IgD-negative memory B cell (primary cell): ENCODE results near the gene HAGH. TPM values are rescaled to one million over a fixed set of nuclear protein-coding genes. Genes with fewer than 3 reads are reported as not detected.
"Not testable (repeated sequence)": the region's sequence is repeated elsewhere in the genome, so short reads cannot be mapped to it uniquely, and the experiment has no call there.

Source experiments
- H3K27ac Mint-ChIP-seq, 3 donors: one replicate each; pipeline ENCODE4 v1.8.0; 2020 to 2022; ENCODE audit warnings: mild to moderate bottlenecking in 3 of 3, mixed read lengths in 3 of 3, moderate library complexity in 1 of 3
- H3K27me3 Mint-ChIP-seq: one replicate; pipeline ENCODE4 v1.8.0; 2021; ENCODE audit warnings: mixed read lengths
- H3K36me3 Mint-ChIP-seq: one replicate; pipeline ENCODE4 v1.8.0; 2020; ENCODE audit warnings: mild to moderate bottlenecking, mixed read lengths
- H3K4me1 Mint-ChIP-seq, 3 donors: one replicate each; pipeline ENCODE4 v1.8.0; 2020 to 2022; ENCODE audit warnings: mixed read lengths in 3 of 3, mild to moderate bottlenecking in 1 of 3
- H3K4me3 Mint-ChIP-seq, 4 donors: one replicate each; pipeline ENCODE4 v1.8.0; 2020 to 2022; ENCODE audit warnings: mild to moderate bottlenecking in 4 of 4, mixed read lengths in 4 of 4, moderate library complexity in 3 of 4
- H3K9me3 Mint-ChIP-seq, 3 donors: one replicate each; pipeline ENCODE4 v1.8.0; 2020 to 2021; ENCODE audit warnings: mixed read lengths in 3 of 3, mild to moderate bottlenecking in 1 of 3
- polyA plus RNA-seq: library from polyadenylated mRNA; unstranded; fragments of 300-500 nt; fragmentation: Illumina TruSeq; gene quantifications from one replicate; pipeline ENCODE4 v1.2.3, GENCODE V29; 2021

The HAGH gene
- polyA plus RNA-seq, result 31.6 TPM

GRCh38 chr16:1826691-1827573, at the start of gene HAGH, which contains the start of gene FAHD1:
Gene HAGH, minus strand, starts transcription at chr16:1826825. Its CDS starts 38 bp downstream, at chr16:1826787.
Gene FAHD1, plus strand, starts transcription at chr16:1827206. Its CDS starts 33 bp downstream, at chr16:1827239.
- peaks cover 2% of the 10 kb centered on the region for H3K36me3 Mint-ChIP-seq
- H3K9me3 Mint-ChIP-seq, result no peaks in the 10 kb centered on the region
- H3K4me1 Mint-ChIP-seq, result peaks cover 12 to 34% (median 13%) of the 10 kb centered on the region in 3 donors
- H3K4me3 Mint-ChIP-seq, result peak within 1 kb of the TSS; percentile 94 to 97 (median 96)
- H3K27me3 Mint-ChIP-seq, result no peaks in the 10 kb centered on the region
- peak within 1 kb of the TSS; percentile 96 to 97 (median 97) for H3K27ac Mint-ChIP-seq

GRCh38 chr16:1876066-1876465, 49.4 kb upstream of the HAGH start:
- peaks cover 22% of the 10 kb centered on the region for H3K27me3 Mint-ChIP-seq
- H3K27ac Mint-ChIP-seq, H3K36me3 Mint-ChIP-seq, H3K4me3 Mint-ChIP-seq, H3K4me1 Mint-ChIP-seq, H3K9me3 Mint-ChIP-seq: not testable (repeated sequence)

- H3K9me3 Mint-ChIP-seq, result no peaks in the 10 kb centered on the region
- H3K36me3 Mint-ChIP-seq, result peaks cover 2% of the 10 kb centered on the region
- H3K27me3 Mint-ChIP-seq, result peaks cover 28% of the 10 kb centered on the region
- peaks cover 0 to 3% (median 1%) of the 10 kb centered on the region in 3 donors for H3K4me1 Mint-ChIP-seq
- H3K27ac Mint-ChIP-seq, result no peak overlapping the region
- H3K4me3 Mint-ChIP-seq, result no peak overlapping the region
These were observed 48.2 kb upstream of the HAGH start for GRCh38 chr16:1874854-1875253.

GRCh38 chr16:1871974-1872635, 45.5 kb upstream of the HAGH start, which contains the start of gene MEIOB:
Gene MEIOB, minus strand, starts transcription at chr16:1872164. Its CDS starts 3,989 bp downstream, at chr16:1868175.
- H3K4me3 Mint-ChIP-seq, result peak within 1 kb of the TSS in 2 of 4 donors; percentile 25 to 37
- H3K4me1 Mint-ChIP-seq, result peaks cover 0 to 3% (median 1%) of the 10 kb centered on the region in 3 donors
- H3K27ac Mint-ChIP-seq, result peak within 1 kb of the TSS in 1 of 3 donors; percentile 35

GRCh38 chr16:1870365-1871082, 43.9 kb upstream of the HAGH start:
- H3K36me3 Mint-ChIP-seq, result peaks cover 2% of the 10 kb centered on the region
- no peak overlapping the region for H3K27ac Mint-ChIP-seq
- H3K4me1 Mint-ChIP-seq, result peaks cover 0 to 3% (median 1%) of the 10 kb centered on the region in 3 donors
- H3K27me3 Mint-ChIP-seq, result peaks cover 19% of the 10 kb centered on the region
- H3K9me3 Mint-ChIP-seq, result no peaks in the 10 kb centered on the region
- no peak overlapping the region for H3K4me3 Mint-ChIP-seq

More at GRCh38 chr16:1871974-1872635, 45.5 kb upstream of the HAGH start, which contains the start of gene MEIOB:
- H3K9me3 Mint-ChIP-seq, result no peaks in the 10 kb centered on the region
- H3K36me3 Mint-ChIP-seq, result peaks cover 2% of the 10 kb centered on the region
- peaks cover 21% of the 10 kb centered on the region for H3K27me3 Mint-ChIP-seq

- no peak overlapping the region for H3K4me3 Mint-ChIP-seq
- H3K27ac Mint-ChIP-seq, result no peak overlapping the region
- no peaks in the 10 kb centered on the region for H3K4me1 Mint-ChIP-seq
- no peaks in the 10 kb centered on the region for H3K9me3 Mint-ChIP-seq
- no peaks in the 10 kb centered on the region for H3K36me3 Mint-ChIP-seq
- H3K27me3 Mint-ChIP-seq, result peaks cover 14% of the 10 kb centered on the region
These were observed 39.5 kb upstream of the HAGH start for GRCh38 chr16:1865902-1866690.

- H3K27ac Mint-ChIP-seq, result no peak overlapping the region
- no peaks in the 10 kb centered on the region for H3K9me3 Mint-ChIP-seq
- no peak overlapping the region for H3K4me3 Mint-ChIP-seq
- peaks cover 13% of the 10 kb centered on the region for H3K27me3 Mint-ChIP-seq
- no peaks in the 10 kb centered on the region for H3K4me1 Mint-ChIP-seq
- no peaks in the 10 kb centered on the region for H3K36me3 Mint-ChIP-seq
These were observed 37.2 kb upstream of the HAGH start for GRCh38 chr16:1863681-1864460.

GRCh38 chr16:1862394-1862793, 35.8 kb upstream of the HAGH start:
- H3K27me3 Mint-ChIP-seq, result peaks cover 22% of the 10 kb centered on the region
- H3K9me3 Mint-ChIP-seq, result no peaks in the 10 kb centered on the region
- peaks cover 0 to 2% (median 0%) of the 10 kb centered on the region in 3 donors for H3K4me1 Mint-ChIP-seq
- H3K4me3 Mint-ChIP-seq, result no peak overlapping the region
- no peaks in the 10 kb centered on the region for H3K36me3 Mint-ChIP-seq
- no peak overlapping the region for H3K27ac Mint-ChIP-seq

- no peak overlapping the region for H3K4me3 Mint-ChIP-seq
- H3K36me3 Mint-ChIP-seq, result no peaks in the 10 kb centered on the region
- peaks cover 29% of the 10 kb centered on the region for H3K27me3 Mint-ChIP-seq
These were observed 35.1 kb upstream of the HAGH start for GRCh38 chr16:1861730-1862129.

GRCh38 chr16:1859650-1860049, 33.0 kb upstream of the HAGH start:
- peaks cover 0 to 2% (median 0%) of the 10 kb centered on the region in 3 donors for H3K4me1 Mint-ChIP-seq
- no peaks in the 10 kb centered on the region for H3K36me3 Mint-ChIP-seq
- no peaks in the 10 kb centered on the region for H3K9me3 Mint-ChIP-seq
- peaks cover 33% of the 10 kb centered on the region for H3K27me3 Mint-ChIP-seq
- H3K27ac Mint-ChIP-seq, result no peak overlapping the region
- H3K4me3 Mint-ChIP-seq, result no peak overlapping the region

More at GRCh38 chr16:1861730-1862129, 35.1 kb upstream of the HAGH start:
- H3K27ac Mint-ChIP-seq, result no peak overlapping the region
- H3K9me3 Mint-ChIP-seq, result no peaks in the 10 kb centered on the region
- peaks cover 0 to 2% (median 0%) of the 10 kb centered on the region in 3 donors for H3K4me1 Mint-ChIP-seq

- Mint-ChIP-seq H3K4me1 (peaks cover 0 to 2% (median 0%) of the 10 kb centered on the region in 3 donors), H3K4me3 (no peak overlapping the region), H3K9me3 (no peaks in the 10 kb centered on the region), H3K27ac (no peak overlapping the region), H3K27me3 (peaks cover 33% of the 10 kb centered on the region), H3K36me3 (no peaks in the 10 kb centered on the region)
These were observed 31.7 kb upstream of the HAGH start for GRCh38 chr16:1858189-1858865.

GRCh38 chr16:1857433-1858097, 30.9 kb upstream of the HAGH start:
- no peak overlapping the region for H3K27ac Mint-ChIP-seq
- peaks cover 0 to 2% (median 0%) of the 10 kb centered on the region in 3 donors for H3K4me1 Mint-ChIP-seq
- no peak overlapping the region for H3K4me3 Mint-ChIP-seq
- H3K36me3 Mint-ChIP-seq, result no peaks in the 10 kb centered on the region
- H3K9me3 Mint-ChIP-seq, result no peaks in the 10 kb centered on the region
- H3K27me3 Mint-ChIP-seq, result peaks cover 33% of the 10 kb centered on the region

- Mint-ChIP-seq H3K27me3 (peaks cover 8% of the 10 kb centered on the region), H3K36me3 (no peaks in the 10 kb centered on the region), H3K27ac (no peak overlapping the region), H3K9me3 (no peaks in the 10 kb centered on the region), H3K4me1 (no peaks in the 10 kb centered on the region), H3K4me3 (no peak overlapping the region)
These were observed 25.2 kb upstream of the HAGH start for GRCh38 chr16:1851793-1852192.
